Pancreas (tissue), 10 donors: ENCODE results near the gene SNX6. TPM values are rescaled to one million over a fixed set of nuclear protein-coding genes. Genes with fewer than 3 reads are reported as not detected.

ENCODE experiments used
- ATAC-seq, 4 donors: fragments of 200-7000 bp; cut with Tn5 transposase; one replicate each; pipeline versions ENCODE4 v1.8.0 to v1.9.1; 2020; ENCODE audit warnings: mild to moderate bottlenecking in 4 of 4, moderate library complexity in 4 of 4
- DNase-seq, 6 donors: peaks; one replicate each; pipeline ENCODE4 v3.0.0-alpha.2; 2020
- FAIRE-seq: peaks from 2 replicates; lab custom pipeline; 2012; peaks lifted over from hg19 to GRCh38; lab: Jason Lieb, UNC
- H3K27ac ChIP-seq, 4 donors: fragments of 200-600 bp; sonication (generic); 1 replicate in 3 of 4; 2 replicates in 1 of 4; pipeline versions ENCODE4 v1.5.0 to v1.8.0; 2020
- H3K27me3 ChIP-seq, 4 donors: fragments of 200-600 bp; one replicate each; pipeline ENCODE4 v1.8.0; 2021
- H3K36me3 ChIP-seq, 3 donors: fragments of 200-600 bp; sonication (generic) in 1 of 3; one replicate each; pipeline versions ENCODE4 v1.5.0 to v1.8.0; 2020 to 2021
- H3K4me1 ChIP-seq, 3 donors: fragments of 200-600 bp; one replicate each; pipeline ENCODE4 v1.8.0; 2021
- H3K4me3 ChIP-seq, 4 donors: fragments of 200-600 bp; sonication (generic) in 2 of 4; one replicate each; pipeline versions ENCODE4 v1.5.0 to v1.8.0; 2020 to 2021
- H3K9me3 ChIP-seq, 4 donors: fragments of 200-600 bp; one replicate each; pipeline ENCODE4 v1.8.0; 2021
- CTCF ChIP-seq, 4 donors: fragments of 200-600 bp; sonication (generic) in 3 of 4; IDR thresholded peaks; one replicate each; pipeline versions ENCODE4 v1.5.0 to v1.8.0; 2021; ENCODE audit warnings: antibody characterized with exemption in 4 of 4
- WGBS, 2 donors: extraction: QIAGEN DNeasy Blood & Tissue Kit; methylation state at CpG; one replicate each; pipeline ENCODE4 v1.1.7; 2013; 5-methylcytosine and 5-hydroxymethylcytosine counted together
- intact Hi-C, 3 donors: fragments of 100-400 bp; cut with DNase I; formaldehyde crosslinking; loops; one replicate each; pipeline versions ENCODE4 v1.11.1 to v1.14.2; 2022
- polyA plus RNA-seq, 2 donors: library from polyadenylated mRNA; stranded (reverse); fragments of 200-250 nt; gene quantifications; one replicate each; pipeline ENCODE4 v1.2.3, GENCODE V29; 2013
- total RNA-seq, 6 donors: library from RNA; stranded (reverse); fragmentation: NEBNext Ultra II Directional in 4 of 6; extraction: Animal tissue kit (Norgen Biotek cat#: 25700) in 4 of 6; gene quantifications; one replicate each; pipeline versions ENCODE4 v1.2.1 to v1.2.4, GENCODE V29; 2021 to 2023
- donor health status: healthy with polysubstance abuse.
- donor health status: DM: no; HTN: no; CAD: no; lungs with moderate emphysema.
- donor health status: DM: no; HTN: no; CAD: no.
- donor health status: control.
- donor health status: control.
- donor health status: Bipolar disorder and iron deficiency.
- donor health status: DM: yes; HTN: yes; CAD: no.
- donor health status: DM: no; HTN: no; CAD: no.
- donor health status: DM: no; HTN: no; CAD: no.
- donor health status: DM: yes; HTN: yes; CAD: no.

Gene SNX6
- total RNA-seq (10 to 100 TPM; 17.4 to 35.8 (median 20.8) TPM), polyA plus RNA-seq (10 to 100 TPM; 10.2 to 16.2 TPM)

GRCh38 chr14:34629657-34630529 is at the start of gene SNX6:
TSS of gene SNX6 (minus strand) at chr14:34630148. CDS start at chr14:34630116, 32 bp downstream.
- peak; percentile 97 to 100 (median 100) for ATAC-seq
- intact Hi-C loops: no loop called here

GRCh38 chr14:34678735-34679134 is 48.8 kb upstream of the SNX6 start:
- TF ChIP-seq CTCF (IDR thresholded peaks at IDR 0.05): no peak
- H3K36me3 ChIP-seq: no peaks in the 10 kb centered on the region
- no peaks in the 10 kb centered on the region for H3K9me3 ChIP-seq
- intact Hi-C loops: no loop called here
- H3K4me3 ChIP-seq: no peak overlapping the region
- DNase-seq (no peak), FAIRE-seq (no peak), ATAC-seq (no peak)
- no peaks in the 10 kb centered on the region for H3K27me3 ChIP-seq
- H3K27ac ChIP-seq: no peak overlapping the region
- WGBS, 2 donors: 75 to 81% methylated on average over 8 of the region's 8 CpGs
- no peaks in the 10 kb centered on the region for H3K4me1 ChIP-seq

More at GRCh38 chr14:34629657-34630529, at the start of gene SNX6:
- 1% methylated on average over 57 to 84 of the region's 84 CpGs for WGBS, 2 donors
- Histone ChIP-seq H3K4me1 (peaks cover 3 to 7% (median 4%) of the 10 kb centered on the region in 3 donors), H3K27me3 (no peaks in the 10 kb centered on the region), H3K27ac (peak within 1 kb of the TSS; percentile 48 to 91 (median 78)), H3K36me3 (no peaks in the 10 kb centered on the region), H3K9me3 (no peaks in the 10 kb centered on the region), H3K4me3 (peak within 1 kb of the TSS; percentile 63 to 99 (median 96))
- TF ChIP-seq CTCF (IDR thresholded peaks at IDR 0.05): no peak
- DNase-seq (peak; percentile 79 to 93 (median 85)), FAIRE-seq (no peak)

GRCh38 chr14:34678306-34678705 is 48.4 kb upstream of the SNX6 start:
- WGBS, 2 donors: 44 to 52% methylated on average over 7 of the region's 7 CpGs
- intact Hi-C loops: no loop called here
- H3K4me3 ChIP-seq: no peak overlapping the region
- TF ChIP-seq CTCF (IDR thresholded peaks at IDR 0.05): no peak
- no peaks in the 10 kb centered on the region for H3K9me3 ChIP-seq
- no peaks in the 10 kb centered on the region for H3K4me1 ChIP-seq
- ATAC-seq: no peak
- H3K27ac ChIP-seq: no peak overlapping the region
- no peaks in the 10 kb centered on the region for H3K36me3 ChIP-seq
- no peak for FAIRE-seq
- H3K27me3 ChIP-seq: no peaks in the 10 kb centered on the region
- no peak for DNase-seq

GRCh38 chr14:34676516-34677211 is 46.7 kb upstream of the SNX6 start:
- Histone ChIP-seq H3K27ac (no peak overlapping the region), H3K27me3 (no peaks in the 10 kb centered on the region), H3K4me3 (no peak overlapping the region), H3K36me3 (no peaks in the 10 kb centered on the region), H3K4me1 (no peaks in the 10 kb centered on the region), H3K9me3 (no peaks in the 10 kb centered on the region)
- DNase-seq (no peak), ATAC-seq (peak in 2 of 4 donors; percentile 44 to 72), FAIRE-seq (no peak)
- 75 to 78% methylated on average over 7 of the region's 7 CpGs for WGBS, 2 donors
- no peak for TF ChIP-seq CTCF (IDR thresholded peaks at IDR 0.05)
- intact Hi-C loops: no loop called here
